Stimulated activated CD8-positive, alpha-beta memory T cell treated with anti-CD3 and anti-CD28 coated beads, Interleukin-2, amount 100 ng/mL, for 1 hour (primary cell): ENCODE data around the gene CPE.

Experiments used
- DNase-seq, 2 donors: peaks; one replicate each; pipeline ENCODE4 v3.0.0-alpha.2; 2020; ENCODE audit warnings: low read depth in 2 of 2

CPE gene

DNA sequence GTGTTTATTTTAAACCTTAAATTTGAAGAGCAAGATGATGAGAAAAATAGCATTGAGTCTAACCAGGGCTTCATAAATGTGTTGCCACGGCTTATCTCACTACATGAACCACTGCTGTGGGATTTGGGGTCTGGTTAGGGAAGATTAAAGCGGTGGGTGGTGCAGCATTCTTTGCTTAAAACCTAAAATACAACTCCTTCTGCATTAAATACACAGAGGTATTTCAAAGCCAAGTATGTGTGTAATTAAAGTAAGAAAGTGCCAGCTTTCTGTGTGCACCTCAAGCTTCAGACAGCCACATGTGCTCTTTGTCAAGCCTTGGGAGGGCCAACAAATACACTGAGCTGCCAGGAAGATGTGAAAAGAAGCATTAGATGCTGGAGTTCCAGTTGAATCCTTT lies 128.0 kb downstream of the CPE start:
- DNase-seq: no peak

DNA sequence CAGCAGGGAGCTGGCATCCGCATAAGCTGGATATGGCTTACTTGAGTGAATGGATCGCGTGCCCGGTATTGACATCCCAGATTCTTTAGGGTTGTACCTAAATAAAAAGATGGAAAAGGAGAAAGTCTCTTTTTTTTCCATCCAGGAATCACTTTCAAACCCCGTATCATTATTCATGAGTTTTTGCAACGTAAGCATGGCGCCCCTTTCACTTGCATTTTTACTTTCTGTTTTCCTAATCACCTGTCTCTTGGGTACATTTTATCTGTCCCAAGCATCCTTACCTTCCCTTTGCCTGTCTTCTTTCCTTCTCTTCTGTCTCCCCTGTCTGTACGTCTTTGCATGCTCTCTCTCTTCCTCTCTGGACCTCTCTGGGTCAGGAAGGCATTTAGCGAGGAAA lies 128.6 kb downstream of the CPE start:
- no peak for DNase-seq

DNA sequence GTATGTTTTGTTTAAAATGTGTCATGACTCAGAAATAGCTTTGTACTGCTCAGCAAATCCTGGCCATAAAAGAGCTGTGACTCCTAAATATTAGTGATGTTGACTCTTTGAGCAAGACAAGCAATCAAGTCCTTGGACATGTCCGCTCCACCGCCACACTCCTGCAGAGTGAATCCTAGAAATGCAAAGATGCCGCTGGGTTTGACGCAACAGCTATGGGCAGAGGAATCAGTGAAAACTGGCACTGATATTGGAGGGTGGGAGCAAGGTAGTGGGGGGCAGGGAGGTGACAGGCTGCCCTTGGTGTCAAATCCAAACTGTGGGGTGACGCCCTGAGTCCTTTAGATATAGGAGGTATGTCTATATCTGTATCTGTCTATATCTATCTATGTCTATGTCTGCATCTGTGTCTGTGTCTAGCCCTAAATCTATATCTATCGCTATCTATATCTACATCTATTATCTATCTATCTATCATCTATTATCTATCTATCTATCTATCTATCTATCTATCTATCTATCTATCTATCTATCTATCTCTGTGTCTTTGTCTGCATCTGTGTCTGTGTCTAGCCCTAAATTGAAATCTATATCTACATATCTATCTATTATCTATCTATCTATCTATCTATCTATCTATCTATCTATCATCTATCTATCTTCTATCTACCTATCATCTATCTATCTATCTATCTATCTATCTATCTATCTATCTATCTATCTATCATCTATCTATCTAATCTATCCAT lies 129.7 kb downstream of the CPE start:
- no peak for DNase-seq

DNA sequence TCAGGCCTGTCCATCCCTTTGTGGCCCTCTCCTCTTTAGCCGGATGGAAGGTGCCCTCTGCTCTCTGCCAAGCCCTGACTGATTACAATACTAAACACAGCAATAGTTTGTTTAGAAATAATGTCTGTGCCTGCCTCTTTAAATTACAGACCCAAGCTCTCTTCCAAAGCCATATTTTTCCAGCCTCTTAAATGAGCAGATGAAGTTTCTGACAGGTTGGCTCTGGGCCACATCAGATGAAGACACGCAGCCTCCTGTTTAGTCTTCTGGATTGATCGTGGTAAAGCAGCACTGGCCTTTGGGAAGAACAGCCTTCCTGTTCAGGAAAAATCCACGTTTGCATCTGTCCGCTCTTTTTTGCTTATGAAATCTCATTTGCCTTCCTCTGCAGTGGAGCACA lies 133.6 kb downstream of the CPE start:
- no peak for DNase-seq

DNA sequence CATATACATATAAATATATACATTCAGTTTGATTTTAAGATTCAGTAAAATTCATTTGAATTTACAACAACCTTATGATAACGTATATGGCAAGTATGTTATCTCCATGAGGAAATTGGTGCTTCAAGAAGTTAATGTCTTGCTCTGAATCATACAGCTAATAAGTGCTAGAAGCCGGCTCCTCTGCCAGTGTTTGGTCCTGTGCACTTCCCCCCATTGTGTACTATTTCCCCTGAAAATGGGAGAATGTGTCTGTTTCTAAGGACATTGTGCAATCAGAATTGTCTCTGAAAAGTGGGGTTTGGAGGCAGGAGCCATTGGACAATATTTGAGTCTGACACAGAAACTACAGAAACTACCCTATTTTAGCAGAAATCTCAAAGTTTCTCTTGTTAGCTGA lies 135.9 kb downstream of the CPE start:
- DNase-seq: no peak

DNA sequence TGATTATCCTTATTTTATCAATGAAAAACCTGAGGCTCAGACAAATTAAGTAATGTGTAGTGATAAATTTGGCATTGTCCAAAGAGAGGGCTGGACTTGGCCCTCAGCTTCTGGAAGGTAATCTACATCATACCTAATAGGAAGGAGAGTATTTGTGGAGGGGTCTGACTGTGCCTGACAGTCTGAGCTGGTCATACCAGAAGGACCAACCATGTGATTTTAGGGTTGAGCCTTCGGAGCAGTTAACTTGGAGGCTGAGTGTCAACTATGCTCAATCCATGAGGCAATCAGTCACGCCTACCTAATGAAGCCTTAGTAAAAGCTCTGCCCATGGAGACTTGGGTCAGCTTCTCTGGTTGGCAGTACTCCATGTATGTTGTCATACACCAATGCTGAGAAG lies 136.4 kb downstream of the CPE start:
- DNase-seq: no peak

DNA sequence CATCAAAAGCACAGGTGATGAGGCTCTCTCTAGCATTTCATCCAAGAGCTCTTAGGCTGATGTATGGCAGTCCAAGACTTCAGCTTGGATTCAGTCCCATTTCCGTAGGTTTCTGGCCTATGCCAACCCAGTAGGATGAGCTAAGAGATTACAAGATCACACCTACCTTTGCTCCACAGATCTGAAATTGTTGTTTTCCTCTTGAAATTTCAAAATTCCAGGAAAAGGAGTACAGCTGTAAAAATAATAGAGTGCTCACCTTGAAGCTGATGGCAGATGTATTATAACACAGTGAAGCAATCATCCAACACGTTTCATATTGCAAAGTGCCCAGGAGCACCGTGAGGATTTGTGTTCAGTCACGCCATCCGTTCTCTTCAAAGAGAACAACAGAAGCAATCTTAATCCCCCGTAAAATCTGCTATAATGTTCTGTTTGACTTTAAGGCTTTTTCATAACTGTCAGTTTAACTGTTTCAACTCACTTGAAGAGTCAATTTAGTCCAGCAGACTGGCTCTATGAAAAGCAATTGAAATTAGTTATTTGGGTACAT lies 137.5 kb downstream of the CPE start:
- DNase-seq: no peak

DNA sequence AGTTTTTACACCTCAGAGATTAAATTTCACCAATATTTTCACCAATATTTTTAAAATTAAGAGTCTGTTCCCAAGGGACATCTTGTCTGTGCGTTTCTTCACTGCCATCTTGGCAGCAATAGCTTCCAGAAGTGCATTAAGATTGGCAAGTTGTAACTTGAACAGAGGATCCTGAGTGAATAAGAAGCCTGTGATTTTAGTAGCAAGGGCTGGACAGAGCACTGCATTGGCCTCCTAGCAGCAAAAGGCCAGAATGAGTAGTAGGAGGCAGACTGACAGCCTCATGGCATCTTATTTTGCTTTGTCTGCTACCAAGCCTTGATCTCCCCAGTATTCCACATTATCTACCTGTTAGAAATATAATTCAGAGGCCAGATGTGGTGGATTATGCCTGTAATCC lies 138.4 kb downstream of the CPE start:
- no peak for DNase-seq

DNA sequence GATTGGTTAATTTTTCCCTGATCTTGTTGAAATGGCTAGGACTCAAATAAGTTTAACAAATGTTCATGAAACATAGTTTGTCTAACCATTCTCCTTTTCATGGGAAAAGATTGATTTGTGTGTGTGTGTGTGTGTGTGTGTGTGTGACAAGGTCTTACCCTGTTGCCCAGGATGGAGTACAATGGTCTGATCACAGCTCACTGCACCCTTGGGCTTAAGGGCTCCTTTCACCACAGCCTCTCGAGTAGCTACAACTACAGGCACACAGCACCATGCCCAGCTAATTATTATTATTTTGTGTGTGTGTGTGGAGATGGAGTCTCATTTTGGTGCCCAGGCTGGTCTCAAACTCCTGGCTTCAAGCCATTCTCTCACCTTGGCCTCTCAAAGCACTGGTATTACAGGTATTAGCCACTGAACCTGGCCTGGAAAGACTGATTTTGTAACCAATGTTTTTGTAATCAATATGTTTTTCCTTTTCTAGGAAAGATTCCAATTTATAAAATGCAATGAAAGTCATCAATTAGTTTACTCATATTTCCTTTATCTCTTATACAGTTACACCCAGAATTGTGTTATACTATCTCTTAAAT lies 139.3 kb downstream of the CPE start:
- no peak for DNase-seq

DNA sequence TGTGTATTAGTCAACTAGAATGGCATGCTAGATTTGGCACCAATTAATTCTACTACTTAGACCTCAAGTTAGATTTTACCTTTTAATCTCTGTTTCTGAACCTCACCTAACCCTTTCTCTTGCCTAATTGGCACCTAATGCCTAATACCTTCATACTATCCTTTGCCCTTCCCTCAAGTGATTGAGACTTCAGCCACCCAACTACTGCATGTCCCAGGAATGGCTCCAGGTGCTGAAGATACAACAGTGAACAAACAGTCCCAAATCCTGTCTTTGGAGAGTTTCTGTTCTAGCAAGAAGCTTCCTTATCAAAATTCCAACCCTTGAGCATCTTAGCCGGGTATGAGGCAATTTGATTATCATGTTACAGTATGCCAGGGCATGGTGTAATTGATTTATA lies 139.9 kb downstream of the CPE start:
- DNase-seq: no peak

DNA sequence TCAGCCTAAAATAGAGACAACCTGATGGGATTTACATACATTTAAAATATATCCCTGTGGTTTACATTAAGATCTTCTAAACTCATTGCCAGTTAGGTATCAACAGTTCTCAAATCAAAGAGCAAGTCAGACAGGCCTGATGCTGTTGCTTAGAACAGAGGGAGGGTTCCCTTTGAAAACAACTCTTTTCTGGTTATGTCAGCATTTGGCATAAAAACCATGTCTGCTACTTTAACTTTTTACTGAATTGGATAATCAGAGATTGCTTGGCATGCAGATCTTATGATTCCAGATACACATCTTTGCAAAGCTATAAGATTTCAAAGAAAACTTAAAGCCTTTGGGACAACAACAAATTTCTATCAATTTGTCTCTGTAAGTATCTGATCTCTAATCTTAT lies 140.8 kb downstream of the CPE start:
- DNase-seq: no peak

DNA sequence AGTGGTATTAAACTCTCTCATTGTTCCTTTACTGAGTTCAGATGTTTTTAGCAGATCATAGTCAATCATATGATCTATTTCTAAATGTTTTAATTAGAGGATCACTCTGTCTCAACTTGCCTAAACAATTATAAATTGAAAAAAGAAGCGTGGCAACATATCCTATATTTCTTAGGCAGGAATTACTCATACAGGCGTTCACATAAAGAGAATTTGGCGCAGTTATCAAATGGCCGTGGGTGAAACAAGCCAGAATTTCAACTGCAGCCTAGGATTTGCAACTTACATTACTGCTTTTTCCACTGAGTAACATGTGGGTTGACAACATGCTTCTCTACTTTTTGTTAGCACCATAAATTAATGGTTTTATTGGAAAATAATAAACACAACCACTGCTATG lies 141.3 kb downstream of the CPE start:
- DNase-seq: no peak

DNA sequence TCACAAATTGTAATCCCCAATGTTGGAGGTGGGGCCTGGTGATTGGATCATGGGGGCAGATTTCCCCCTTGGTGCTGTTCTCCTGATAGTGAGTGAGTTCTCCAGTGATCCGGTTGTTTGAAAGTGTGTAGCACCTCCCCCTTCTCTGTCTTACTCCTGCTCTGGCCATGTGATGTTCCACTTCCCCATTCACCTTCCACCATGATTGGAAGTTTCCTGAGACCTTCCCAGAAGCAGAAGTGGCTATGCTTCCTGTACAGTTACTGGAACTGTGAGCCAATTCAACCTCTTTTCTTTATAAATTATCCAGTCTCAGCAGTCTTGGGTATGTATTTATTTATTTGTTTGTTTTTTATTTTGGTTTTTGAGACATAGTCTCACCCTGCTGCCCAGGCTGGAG lies 143.2 kb downstream of the CPE start:
- DNase-seq: no peak

DNA sequence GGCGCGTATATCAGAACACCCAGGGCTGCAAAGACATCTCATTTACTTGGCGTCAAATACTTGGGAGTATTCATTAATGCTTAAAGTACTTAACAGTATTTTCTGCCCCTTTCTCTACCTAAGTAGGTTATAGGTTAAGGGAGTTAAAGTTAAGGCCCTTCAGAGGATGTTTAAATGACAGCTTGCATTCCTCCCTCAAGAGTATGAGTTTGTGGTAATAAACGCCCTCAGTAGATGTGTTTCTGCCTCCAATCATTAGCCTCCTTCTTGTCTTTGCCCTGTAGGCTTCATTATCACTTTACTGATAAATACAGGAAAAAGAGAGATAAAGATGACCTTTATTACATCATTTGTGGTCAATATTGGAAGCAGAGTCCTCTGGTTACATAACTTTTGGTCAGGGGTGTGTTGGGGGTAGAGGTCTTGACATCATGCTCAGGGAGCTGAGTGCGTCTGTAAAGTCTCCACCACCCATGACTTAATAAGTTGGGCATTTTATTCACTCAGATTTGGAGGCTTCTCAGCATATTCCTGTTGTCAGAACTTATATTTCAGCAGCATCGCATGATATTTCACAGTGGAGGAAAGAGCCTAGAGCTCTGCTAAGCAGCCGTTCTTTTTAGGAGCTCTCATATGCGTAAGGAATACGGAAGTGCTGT lies 145.9 kb downstream of the CPE start:
- no peak for DNase-seq

DNA sequence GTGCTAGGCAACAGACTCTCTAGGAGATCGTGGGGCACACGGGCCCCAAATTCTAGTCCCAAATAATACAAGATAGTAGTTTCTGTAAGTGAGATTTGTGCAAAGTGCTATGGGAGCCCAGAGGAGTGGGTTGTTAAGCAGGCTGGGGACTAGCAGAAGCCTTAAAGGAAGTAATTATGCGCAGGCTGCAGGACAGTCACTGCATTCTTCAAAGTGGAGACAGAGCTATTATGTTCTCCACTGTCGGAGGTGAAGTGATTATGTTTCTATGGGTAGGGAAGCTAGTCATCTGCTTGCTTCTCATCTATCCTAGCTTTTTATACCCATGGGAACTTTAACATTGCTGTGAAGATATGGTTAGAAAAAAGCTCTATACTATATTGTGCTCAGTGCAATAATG lies 154.2 kb downstream of the CPE start:
- DNase-seq: no peak

DNA sequence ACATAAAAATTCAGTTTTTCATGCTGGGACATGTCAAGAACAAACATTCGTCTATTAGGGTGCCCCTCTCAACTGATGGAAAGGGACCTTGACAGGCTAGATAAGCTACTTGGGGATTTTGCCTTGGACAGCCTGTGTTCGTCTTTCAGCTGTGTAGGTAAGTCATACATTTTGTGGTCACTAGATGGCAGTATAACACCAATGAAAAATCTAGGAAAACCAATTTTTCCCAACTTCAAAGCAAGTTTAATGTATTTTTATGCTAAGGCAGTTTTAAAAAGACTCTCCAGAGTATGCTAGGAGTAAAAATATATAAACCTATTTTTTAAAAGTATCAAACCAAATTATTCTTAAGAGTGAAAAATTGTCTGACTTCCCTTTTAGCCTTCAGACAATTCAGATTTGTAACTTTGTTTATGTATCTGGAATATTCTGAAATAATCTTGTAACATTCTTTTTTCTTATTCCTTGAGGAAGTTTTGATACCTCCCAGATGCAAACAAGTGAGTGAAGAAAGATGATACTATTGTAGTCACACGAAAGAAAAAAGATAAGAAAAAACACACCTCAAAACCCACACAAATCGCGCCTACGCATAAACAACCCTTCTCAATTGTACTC lies 158.3 kb downstream of the CPE start:
- no peak for DNase-seq

DNA sequence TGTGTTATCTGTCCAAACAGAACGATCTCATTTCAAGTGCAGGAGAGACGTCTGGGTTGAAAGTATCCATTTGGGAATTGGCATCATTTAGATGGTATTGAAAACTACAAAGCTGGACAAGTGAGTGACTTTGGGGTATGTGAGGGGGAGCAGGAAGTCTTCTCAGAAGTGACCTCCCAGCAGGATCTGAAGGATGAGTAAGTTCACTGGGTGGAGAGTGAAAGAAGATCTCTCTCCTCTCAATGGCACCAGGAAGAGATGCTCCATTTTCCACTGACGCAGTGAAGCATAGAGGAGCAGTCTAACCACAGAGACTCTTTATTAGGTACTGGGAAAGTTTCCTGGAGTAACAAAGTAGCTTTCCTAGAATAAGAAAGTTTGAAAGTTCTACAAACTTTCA lies 161.0 kb downstream of the CPE start:
- DNase-seq: no peak

DNA sequence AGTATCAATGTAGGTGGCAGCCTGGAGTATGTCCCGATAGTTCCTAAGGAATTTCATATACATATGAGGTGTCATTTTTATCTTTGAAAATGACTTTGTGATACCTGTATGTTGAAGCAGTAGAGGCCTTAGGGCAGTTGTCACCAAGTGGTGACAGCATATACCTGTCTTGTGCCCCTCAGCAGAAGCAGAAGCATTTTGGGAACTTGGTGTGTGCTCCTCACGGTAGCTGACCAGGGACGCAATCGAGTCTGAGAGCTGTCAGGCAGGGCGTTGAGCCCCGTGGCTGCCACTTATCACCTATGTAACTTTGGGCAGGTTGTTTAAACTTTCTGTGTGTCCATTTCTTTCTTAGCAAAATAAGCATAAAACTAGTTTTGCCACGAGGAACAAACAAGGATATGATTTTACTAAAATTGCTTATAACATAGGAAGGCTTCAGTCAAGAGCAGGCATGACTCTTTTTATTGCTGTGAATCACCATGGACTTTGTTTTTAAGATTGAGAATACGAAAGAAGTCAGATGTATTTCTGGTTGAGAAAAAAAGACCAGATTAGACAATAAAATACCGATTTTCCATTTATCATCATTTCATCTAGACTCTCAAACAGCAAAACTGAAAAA lies 161.5 kb downstream of the CPE start:
- DNase-seq: no peak

DNA sequence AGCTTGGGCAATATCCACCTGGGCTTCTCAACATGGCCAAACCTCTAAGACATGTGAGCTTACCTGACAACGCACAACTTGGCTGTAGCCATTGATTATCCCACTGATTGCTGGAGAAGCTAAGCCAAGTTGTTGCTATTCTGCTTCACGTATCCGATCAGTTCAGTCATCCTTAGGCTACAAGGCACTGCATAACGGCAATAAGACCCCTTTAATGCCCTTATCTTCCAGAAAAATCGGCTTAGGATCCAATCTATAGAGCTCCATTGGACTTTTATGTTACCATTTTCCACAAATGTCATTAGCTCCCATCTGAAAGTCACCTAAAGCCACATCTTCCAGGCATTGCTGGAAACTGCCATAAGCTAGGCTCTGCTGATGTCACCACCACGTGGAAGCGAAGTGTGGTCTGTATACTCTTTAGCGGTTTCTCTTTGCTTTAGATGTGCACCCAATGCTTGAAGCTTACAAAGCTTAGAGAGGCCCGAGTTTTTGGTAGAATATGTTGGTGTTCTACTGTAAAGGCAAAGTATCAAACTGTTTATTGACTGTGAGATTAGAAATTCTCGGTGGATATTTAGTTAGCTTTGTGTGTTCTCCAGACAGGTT lies 163.1 kb downstream of the CPE start:
- DNase-seq: no peak

DNA sequence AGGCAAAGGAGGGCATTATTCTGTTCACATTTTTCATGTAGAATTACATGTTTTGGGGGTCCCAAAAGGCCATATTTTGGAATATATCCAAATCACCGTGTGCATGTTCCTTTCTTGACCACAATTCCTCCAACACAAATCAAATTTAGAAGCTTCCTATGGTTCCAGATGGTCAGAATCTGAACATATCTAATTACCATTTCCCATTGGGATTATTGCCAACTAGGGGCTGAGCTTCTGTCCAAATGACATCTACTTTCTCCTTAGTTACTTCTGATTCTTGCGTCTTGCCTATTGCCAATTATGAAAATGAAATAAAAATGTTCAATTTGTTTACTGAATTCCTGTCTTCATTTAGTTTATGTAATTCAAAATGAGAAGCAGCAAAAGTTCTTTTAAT lies 163.7 kb downstream of the CPE start:
- no peak for DNase-seq
